A549 (cell line): Measurements from ENCODE around the gene VPS35L. TPM values are rescaled to one million over a fixed set of nuclear protein-coding genes. Genes with fewer than 3 reads are reported as not detected.

Experiments used
- ATAC-seq, 2 experiments: fragments of 200-7000 bp in 1 of 2; fragments of >200 bp in 1 of 2; cut with Nextera tagmentation in 1 of 2; cut with Tn5 transposase in 1 of 2; 3 replicates each; pipeline versions ENCODE4 v1.8.0 to v1.9.1; 2018 to 2020; ENCODE audit warnings: mild to moderate bottlenecking in 1 of 2, moderate library complexity in 1 of 2
- CTCF ChIA-PET: fragments of 300-600 bp; sonication (Branson Sonifier 250); formaldehyde crosslinking; extraction: SDS; loops from one replicate; lab custom pipeline; 2021; ENCODE audit warnings: antibody characterized with exemption, inconsistent platforms; lab: Yijun Ruan, JAX
- POLR2A ChIA-PET: fragments of 350-600 bp; formaldehyde crosslinking; extraction: SDS; loops from one replicate; lab custom pipeline; 2021; ENCODE audit warnings: antibody characterized with exemption, inconsistent platforms; lab: Yijun Ruan, JAX
- DNase-seq, 2 experiments: peaks; one replicate each; pipeline versions ENCODE4 v3.0.0 to v3.0.0-alpha.2; 2011 to 2016; ENCODE audit warnings: low read depth in 1 of 2, low spot score in 1 of 2
- FAIRE-seq: peaks from 2 replicates; lab custom pipeline; 2011; peaks lifted over from hg19 to GRCh38; lab: Jason Lieb, UNC
- H3K27ac ChIP-seq, 2 experiments: fragments of >200 bp; sonication (Bioruptor Twin); formaldehyde crosslinking; 3 replicates each; pipeline ENCODE4 v1.5.1; 2016 to 2017
- H3K4me1 ChIP-seq: fragments of >200 bp; sonication (Bioruptor Twin); formaldehyde crosslinking; 3 replicates; pipeline ENCODE4 v1.6.1; 2016
- H3K4me2 ChIP-seq: fragments of >200 bp; sonication (Bioruptor Twin); formaldehyde crosslinking; 3 replicates; pipeline ENCODE4 v1.6.1; 2016
- H3K4me3 ChIP-seq: fragments of >200 bp; sonication (Bioruptor Twin); formaldehyde crosslinking; 3 replicates; pipeline ENCODE4 v1.5.1; 2016
- H3K9me3 ChIP-seq: fragments of >200 bp; sonication (Bioruptor Twin); formaldehyde crosslinking; 3 replicates; pipeline ENCODE4 v1.6.1; 2016
- FOSB ChIP-seq: fragments of 250-450 bp; sonication (Bioruptor Pico); IDR thresholded peaks from 2 replicates; pipeline ENCODE4 v1.5.0; 2020; ENCODE audit warnings: mild to moderate bottlenecking, moderate library complexity
- HOXA7 ChIP-seq: fragments of 250-450 bp; sonication (Bioruptor Pico); IDR thresholded peaks from 2 replicates; pipeline ENCODE4 v1.5.0; 2020; ENCODE audit warnings: mild to moderate bottlenecking, moderate library complexity
- HOXB13 ChIP-seq: fragments of 250-450 bp; sonication (Bioruptor Pico); IDR thresholded peaks from 2 replicates; pipeline ENCODE4 v1.5.0; 2020; ENCODE audit warnings: low read depth, mild to moderate bottlenecking, moderate library complexity
- JUN ChIP-seq, 2 experiments: fragments of >200 bp; sonication (Bioruptor Twin); formaldehyde crosslinking; IDR thresholded peaks; 2 replicates in 1 of 2; 3 replicates in 1 of 2; pipeline ENCODE4 v1.6.1; 2016 to 2017
- NR3C1 ChIP-seq: fragments of >200 bp; sonication (Bioruptor Twin); formaldehyde crosslinking; IDR thresholded peaks from 3 replicates; pipeline ENCODE4 v1.6.1; 2017
- RAD21 ChIP-seq, 2 experiments: fragments of >200 bp in 1 of 2; sonication (Bioruptor Twin) in 1 of 2; formaldehyde crosslinking in 1 of 2; IDR thresholded peaks in 1 of 2; conservative IDR thresholded peaks in 1 of 2; 2 replicates in 1 of 2; 3 replicates in 1 of 2; pipeline ENCODE4 v1.6.1; 2012 to 2018; ENCODE audit warnings: inconsistent platforms in 1 of 2
- RARB ChIP-seq: fragments of 250-450 bp; sonication (Bioruptor Pico); IDR thresholded peaks from 2 replicates; pipeline ENCODE4 v1.8.0; 2021; ENCODE audit warnings: mild to moderate bottlenecking, moderate library complexity
- SMC3 ChIP-seq: fragments of >200 bp; sonication (Bioruptor Twin); formaldehyde crosslinking; IDR thresholded peaks from 3 replicates; pipeline ENCODE4 v1.6.1; 2018; ENCODE audit warnings: inconsistent platforms
- TFCP2L1 ChIP-seq: fragments of 250-450 bp; sonication (Bioruptor Pico); IDR thresholded peaks from 2 replicates; pipeline ENCODE4 v1.5.0; 2021; ENCODE audit warnings: mild to moderate bottlenecking
- TP53 ChIP-seq: fragments of 250-450 bp; sonication (Bioruptor Pico); IDR thresholded peaks from 2 replicates; pipeline ENCODE4 v1.5.0; 2021; ENCODE audit warnings: mild to moderate bottlenecking, moderate library complexity
- WGBS: methylation state at CpG from one replicate; pipeline ENCODE4 v1.1.6; 2017; ENCODE audit errors: missing lambda C conversion rate; 5-methylcytosine and 5-hydroxymethylcytosine counted together
- polyA plus RNA-seq, 4 experiments: library from polyadenylated mRNA; depleted of rRNA in 3 of 4; stranded (reverse); fragments of >200 nt; fragmentation: RNase III in 1 of 4; extraction: RNeasy Plus Mini Kit Qiagen cat#74134 plus additional on column Dnase treatment in 1 of 4; gene quantifications; 2 replicates in 3 of 4; 3 replicates in 1 of 4; pipeline ENCODE4 v1.2.3, GENCODE V29; 2011 to 2017
- TF ChIP-seq, protein P1 (sequence below): fragments of >200 bp; sonication (Bioruptor Twin); formaldehyde crosslinking; IDR thresholded peaks from 3 replicates; pipeline ENCODE4 v1.5.1; 2016
- TF ChIP-seq, protein P2 (sequence below): fragments of 150-350 bp; IDR thresholded peaks from 2 replicates; pipeline ENCODE4 v1.6.1; 2014; ENCODE audit warnings: low read depth, mild to moderate bottlenecking, low read length
- TF ChIP-seq, protein P3 (sequence below): fragments of 200-600 bp; sonication (generic); IDR thresholded peaks from 2 replicates; pipeline ENCODE4 v1.6.1; 2016; ENCODE audit warnings: antibody characterized with exemption, mild to moderate bottlenecking, moderate library complexity

The VPS35L gene
- polyA plus RNA-seq, 2 of the 4 experiments (the other 2 are of a cell fraction): 38.4 to 47.7 TPM

GRCh38 chr16:19657831-19658230, 102.3 kb downstream of the VPS35L start:
- no peak for ATAC-seq
- no peak for DNase-seq
- no peaks in the 10 kb centered on the region for H3K4me1 ChIP-seq
- H3K4me2 ChIP-seq: no peak overlapping the region
- FAIRE-seq: no peak
- no peaks in the 10 kb centered on the region for H3K9me3 ChIP-seq
- WGBS: 94% methylated on average over 4 of the region's 4 CpGs
- H3K4me3 ChIP-seq: no peak overlapping the region
- TF ChIP-seq JUN (IDR thresholded peaks at IDR 0.05) (no peak), RARB (CRISPR knock-in tag) (no peak), TP53 (CRISPR knock-in tag) (no peak)
- TF ChIP-seq, all 56 proteins: peak for 0
- ChIA-PET CTCF (interaction anchor here (1.0 to 1.5 kb wide), 3 partner anchors 12 to 250 kb away, joined by 3 read pairs; no protein-coding TSS in a partner anchor), POLR2A (no interaction called here)
- H3K27ac ChIP-seq: no peak overlapping the region

DNA sequence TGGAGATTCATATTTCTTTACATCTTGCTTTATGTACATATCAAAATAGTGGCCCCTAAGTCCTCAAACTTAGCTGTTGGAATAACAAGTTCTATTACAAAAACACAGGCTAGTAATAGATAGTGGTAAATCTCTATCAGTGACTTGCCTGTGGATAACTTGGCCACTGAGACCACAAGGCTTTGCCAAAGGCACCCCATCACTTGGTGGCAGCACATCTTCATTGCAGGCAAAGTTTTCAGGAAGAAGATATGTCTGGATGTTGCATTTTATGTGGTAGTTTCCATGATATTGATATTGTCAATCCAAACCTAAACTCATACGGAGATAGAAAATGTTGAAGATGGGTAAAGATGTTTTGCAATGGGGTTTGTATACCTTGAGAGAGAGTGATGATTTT, 104.1 kb downstream of the VPS35L start:
- no peaks in the 10 kb centered on the region for H3K9me3 ChIP-seq
- DNase-seq: peak in 1 of 2 experiments; percentile 13
- WGBS: 86% methylated on average over 1 of the region's 1 CpG
- POLR2A ChIA-PET: no interaction called here
- no peaks in the 10 kb centered on the region for H3K4me1 ChIP-seq
- H3K27ac ChIP-seq: no peak overlapping the region
- H3K4me2 ChIP-seq: no peak overlapping the region
- H3K4me3 ChIP-seq: no peak overlapping the region
- peak in 1 of 2 experiments; percentile 39; a peak in 1 of 6 replicates for ATAC-seq
- no peak for FAIRE-seq
- CTCF ChIA-PET: interaction anchor here (0.8 kb wide), 1 partner anchor 227 kb away, joined by 3 read pairs; no protein-coding TSS in a partner anchor
- TF ChIP-seq SMC3 (0 out of 3 replicates have a peak, but pooled peaks have one; percentile 8), RAD21 (conservative IDR thresholded peaks at IDR 0.05 in 1 of 2, IDR thresholded peaks at IDR 0.05 in 1 of 2) (peak; percentile 33 to 53; a peak in 3 of 5 replicates), HOXA7 (CRISPR knock-in tag) (no peak), FOSB (CRISPR knock-in tag) (no peak)
- TF ChIP-seq, protein P1, sequence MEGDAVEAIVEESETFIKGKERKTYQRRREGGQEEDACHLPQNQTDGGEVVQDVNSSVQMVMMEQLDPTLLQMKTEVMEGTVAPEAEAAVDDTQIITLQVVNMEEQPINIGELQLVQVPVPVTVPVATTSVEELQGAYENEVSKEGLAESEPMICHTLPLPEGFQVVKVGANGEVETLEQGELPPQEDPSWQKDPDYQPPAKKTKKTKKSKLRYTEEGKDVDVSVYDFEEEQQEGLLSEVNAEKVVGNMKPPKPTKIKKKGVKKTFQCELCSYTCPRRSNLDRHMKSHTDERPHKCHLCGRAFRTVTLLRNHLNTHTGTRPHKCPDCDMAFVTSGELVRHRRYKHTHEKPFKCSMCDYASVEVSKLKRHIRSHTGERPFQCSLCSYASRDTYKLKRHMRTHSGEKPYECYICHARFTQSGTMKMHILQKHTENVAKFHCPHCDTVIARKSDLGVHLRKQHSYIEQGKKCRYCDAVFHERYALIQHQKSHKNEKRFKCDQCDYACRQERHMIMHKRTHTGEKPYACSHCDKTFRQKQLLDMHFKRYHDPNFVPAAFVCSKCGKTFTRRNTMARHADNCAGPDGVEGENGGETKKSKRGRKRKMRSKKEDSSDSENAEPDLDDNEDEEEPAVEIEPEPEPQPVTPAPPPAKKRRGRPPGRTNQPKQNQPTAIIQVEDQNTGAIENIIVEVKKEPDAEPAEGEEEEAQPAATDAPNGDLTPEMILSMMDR: 0 out of 3 replicates have a peak, but pooled peaks have one; percentile 12
- TF ChIP-seq, protein P2, sequence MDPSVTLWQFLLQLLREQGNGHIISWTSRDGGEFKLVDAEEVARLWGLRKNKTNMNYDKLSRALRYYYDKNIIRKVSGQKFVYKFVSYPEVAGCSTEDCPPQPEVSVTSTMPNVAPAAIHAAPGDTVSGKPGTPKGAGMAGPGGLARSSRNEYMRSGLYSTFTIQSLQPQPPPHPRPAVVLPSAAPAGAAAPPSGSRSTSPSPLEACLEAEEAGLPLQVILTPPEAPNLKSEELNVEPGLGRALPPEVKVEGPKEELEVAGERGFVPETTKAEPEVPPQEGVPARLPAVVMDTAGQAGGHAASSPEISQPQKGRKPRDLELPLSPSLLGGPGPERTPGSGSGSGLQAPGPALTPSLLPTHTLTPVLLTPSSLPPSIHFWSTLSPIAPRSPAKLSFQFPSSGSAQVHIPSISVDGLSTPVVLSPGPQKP: no peak

- H3K4me3 ChIP-seq: no peak overlapping the region
- POLR2A ChIA-PET: no interaction called here
- FAIRE-seq (no peak), DNase-seq (no peak), ATAC-seq (no peak)
- H3K27ac ChIP-seq: no peak overlapping the region
- WGBS: 88% methylated on average over 1 of the region's 1 CpG
- CTCF ChIA-PET: no interaction called here
- no peaks in the 10 kb centered on the region for H3K4me1 ChIP-seq
- no peaks in the 10 kb centered on the region for H3K9me3 ChIP-seq
- no peak overlapping the region for H3K4me2 ChIP-seq
- no peak for TF ChIP-seq TFCP2L1 (CRISPR knock-in tag)
- TF ChIP-seq HOXB13 (CRISPR knock-in tag): no peak
- no peak for TF ChIP-seq FOSB (CRISPR knock-in tag)
- TF ChIP-seq, protein P3, sequence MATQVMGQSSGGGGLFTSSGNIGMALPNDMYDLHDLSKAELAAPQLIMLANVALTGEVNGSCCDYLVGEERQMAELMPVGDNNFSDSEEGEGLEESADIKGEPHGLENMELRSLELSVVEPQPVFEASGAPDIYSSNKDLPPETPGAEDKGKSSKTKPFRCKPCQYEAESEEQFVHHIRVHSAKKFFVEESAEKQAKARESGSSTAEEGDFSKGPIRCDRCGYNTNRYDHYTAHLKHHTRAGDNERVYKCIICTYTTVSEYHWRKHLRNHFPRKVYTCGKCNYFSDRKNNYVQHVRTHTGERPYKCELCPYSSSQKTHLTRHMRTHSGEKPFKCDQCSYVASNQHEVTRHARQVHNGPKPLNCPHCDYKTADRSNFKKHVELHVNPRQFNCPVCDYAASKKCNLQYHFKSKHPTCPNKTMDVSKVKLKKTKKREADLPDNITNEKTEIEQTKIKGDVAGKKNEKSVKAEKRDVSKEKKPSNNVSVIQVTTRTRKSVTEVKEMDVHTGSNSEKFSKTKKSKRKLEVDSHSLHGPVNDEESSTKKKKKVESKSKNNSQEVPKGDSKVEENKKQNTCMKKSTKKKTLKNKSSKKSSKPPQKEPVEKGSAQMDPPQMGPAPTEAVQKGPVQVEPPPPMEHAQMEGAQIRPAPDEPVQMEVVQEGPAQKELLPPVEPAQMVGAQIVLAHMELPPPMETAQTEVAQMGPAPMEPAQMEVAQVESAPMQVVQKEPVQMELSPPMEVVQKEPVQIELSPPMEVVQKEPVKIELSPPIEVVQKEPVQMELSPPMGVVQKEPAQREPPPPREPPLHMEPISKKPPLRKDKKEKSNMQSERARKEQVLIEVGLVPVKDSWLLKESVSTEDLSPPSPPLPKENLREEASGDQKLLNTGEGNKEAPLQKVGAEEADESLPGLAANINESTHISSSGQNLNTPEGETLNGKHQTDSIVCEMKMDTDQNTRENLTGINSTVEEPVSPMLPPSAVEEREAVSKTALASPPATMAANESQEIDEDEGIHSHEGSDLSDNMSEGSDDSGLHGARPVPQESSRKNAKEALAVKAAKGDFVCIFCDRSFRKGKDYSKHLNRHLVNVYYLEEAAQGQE: no peak
- TF ChIP-seq SMC3: no peak
- TF ChIP-seq NR3C1: no peak
These were observed 104.9 kb downstream of the VPS35L start for GRCh38 chr16:19660432-19660831.
